Calu3 (cell line): ENCODE measurements around the gene MYRIP. TPM values are rescaled to one million over a fixed set of nuclear protein-coding genes. Genes with fewer than 3 reads are reported as not detected.
A peak's percentile ranks its signal among the peaks of the same experiment; 100 is the strongest.

Experiments used
- BruUV-seq: library from RNA; stranded (reverse); fragments of 400-500 nt; replicated peaks from 2 replicates; lab custom pipeline; 2021; lab: Mats Ljungman, UMichigan
- CTCF ChIA-PET: fragments of 300-600 bp; sonication (Branson Sonifier 250); formaldehyde crosslinking; loops from one replicate; lab custom pipeline; 2022; ENCODE audit warnings: antibody characterized with exemption; lab: Charles Lee
- DNase-seq: peaks from one replicate; pipeline ENCODE4 v3.0.0; 2022
- H3K27ac Mint-ChIP-seq: one replicate; pipeline ENCODE4 v1.8.0; 2022; ENCODE audit warnings: mixed read lengths; ENCODE audit not compliant: unreplicated experiment
- H3K27me3 Mint-ChIP-seq: one replicate; pipeline ENCODE4 v1.8.0; 2022; ENCODE audit warnings: mixed read lengths; ENCODE audit not compliant: unreplicated experiment
- H3K36me3 Mint-ChIP-seq: one replicate; pipeline ENCODE4 v1.8.0; 2022; ENCODE audit warnings: mild to moderate bottlenecking, moderate library complexity, mixed read lengths; ENCODE audit not compliant: insufficient read depth, unreplicated experiment
- H3K4me1 Mint-ChIP-seq: one replicate; pipeline ENCODE4 v1.8.0; 2022; ENCODE audit warnings: mild to moderate bottlenecking, low read depth, mixed read lengths; ENCODE audit not compliant: unreplicated experiment
- H3K4me3 Mint-ChIP-seq: one replicate; pipeline ENCODE4 v1.8.0; 2022; ENCODE audit warnings: mild to moderate bottlenecking, low read depth, moderate library complexity, mixed read lengths; ENCODE audit not compliant: unreplicated experiment
- H3K9me3 Mint-ChIP-seq: one replicate; pipeline ENCODE4 v1.8.0; 2022; ENCODE audit warnings: low read depth, mixed read lengths; ENCODE audit not compliant: unreplicated experiment
- CTCF ChIP-seq: fragments of 200-600 bp; IDR thresholded peaks from one replicate; pipeline ENCODE4 v1.8.0; 2022; ENCODE audit warnings: antibody characterized with exemption; ENCODE audit not compliant: unreplicated experiment
- intact Hi-C: fragments of 100-400 bp; cut with micrococcal nuclease; formaldehyde crosslinking; loops from one replicate; pipeline ENCODE4 v1.10.0; 2022; ENCODE audit not compliant: unreplicated experiment
- total RNA-seq: library from RNA; stranded (reverse); gene quantifications from 2 replicates; pipeline ENCODE4 v1.2.3, GENCODE V29; 2022

MYRIP gene
- total RNA-seq, 1 experiment from 2014 or later, result 5.6 TPM

- no peak overlapping the region for H3K4me3 Mint-ChIP-seq
- peaks cover 39% of the 10 kb centered on the region for H3K4me1 Mint-ChIP-seq
- no peak for TF ChIP-seq CTCF
- no peaks in the 10 kb centered on the region for H3K36me3 Mint-ChIP-seq
- intact Hi-C loops, result no loop called here
- CTCF ChIA-PET, result interaction anchor here (0.6 to 1.7 kb wide), 3 partner anchors 10 to 596 kb away, joined by 4 to 8 read pairs (median 7); no protein-coding TSS in a partner anchor
- no peak for DNase-seq
- H3K9me3 Mint-ChIP-seq, result peaks cover 4% of the 10 kb centered on the region
- H3K27ac Mint-ChIP-seq, result peak overlapping the region; percentile 68
- no TSS peak for BruUV-seq
- H3K27me3 Mint-ChIP-seq, result no peaks in the 10 kb centered on the region
These were observed 288.0 kb downstream of the MYRIP start for GRCh38 chr3:40097131-40098117.

- no peak for DNase-seq
- Mint-ChIP-seq H3K4me1 (peaks cover 46% of the 10 kb centered on the region), H3K9me3 (peaks cover 4% of the 10 kb centered on the region), H3K27ac (no peak overlapping the region), H3K36me3 (no peaks in the 10 kb centered on the region), H3K4me3 (no peak overlapping the region), H3K27me3 (no peaks in the 10 kb centered on the region)
- TF ChIP-seq CTCF, result no peak
- CTCF ChIA-PET, result interaction anchor here (0.6 to 1.7 kb wide), 3 partner anchors 11 to 339 kb away, joined by 4 to 7 read pairs (median 5); no protein-coding TSS in a partner anchor
- no TSS peak for BruUV-seq
- intact Hi-C loops, result no loop called here
These were observed 288.9 kb downstream of the MYRIP start for GRCh38 chr3:40098261-40098759.

GRCh38 chr3:40099871-40100270 lies 290.5 kb downstream of the MYRIP start:
- Mint-ChIP-seq H3K27ac (no peak overlapping the region), H3K36me3 (no peaks in the 10 kb centered on the region), H3K4me3 (no peak overlapping the region), H3K27me3 (no peaks in the 10 kb centered on the region), H3K9me3 (peaks cover 4% of the 10 kb centered on the region), H3K4me1 (peaks cover 47% of the 10 kb centered on the region)
- BruUV-seq, result no TSS peak
- no peak for TF ChIP-seq CTCF
- intact Hi-C loops, result no loop called here
- CTCF ChIA-PET, result interaction anchor here (1.2 kb wide), 1 partner anchor 12 kb away, joined by 3 read pairs; no protein-coding TSS in a partner anchor
- DNase-seq, result no peak

GRCh38 chr3:40102182-40102581 lies 292.8 kb downstream of the MYRIP start:
- intact Hi-C loops, result no loop called here
- H3K4me1 Mint-ChIP-seq, result peaks cover 38% of the 10 kb centered on the region
- BruUV-seq, result no TSS peak
- no peak for DNase-seq
- H3K27me3 Mint-ChIP-seq, result no peaks in the 10 kb centered on the region
- peaks cover 4% of the 10 kb centered on the region for H3K9me3 Mint-ChIP-seq
- no peak overlapping the region for H3K27ac Mint-ChIP-seq
- CTCF ChIA-PET, result interaction anchor here (0.6 kb wide), 1 partner anchor 430 kb away, joined by 4 read pairs; no protein-coding TSS in a partner anchor
- no peak overlapping the region for H3K4me3 Mint-ChIP-seq
- TF ChIP-seq CTCF, result no peak
- H3K36me3 Mint-ChIP-seq, result no peaks in the 10 kb centered on the region
